ENCODE results near the gene KHDC3L.

- TF ChIP-seq POLR2AphosphoS5 (IDR thresholded peaks at IDR 0.05) (no peak), POLR2A (IDR thresholded peaks at IDR 0.05) (no peak)
Measured at GRCh38 chr6:73363537-73363875, 1.0 kb downstream of the KHDC3L start.

All from spleen (tissue), 3 donors.